Left ventricle myocardium inferior (tissue), 1 donor: ENCODE data around the gene LRP10. TPM values are rescaled to one million over a fixed set of nuclear protein-coding genes. Genes with fewer than 3 reads are reported as not detected.
A peak's percentile ranks its signal among the peaks of the same experiment; 100 is the strongest.

Experiments
- DNase-seq: peaks from one replicate; pipeline ENCODE4 v3.0.0-alpha.2; 2020
- H3K27ac ChIP-seq: fragments of 200-600 bp; replicated peaks from 2 replicates; pipeline ENCODE4 v1.8.0; 2021
- H3K27me3 ChIP-seq: fragments of 200-600 bp; 2 replicates; pipeline ENCODE4 v1.8.0; 2021; ENCODE audit warnings: low read depth
- H3K36me3 ChIP-seq: fragments of 200-600 bp; 2 replicates; pipeline ENCODE4 v1.8.0; 2021
- H3K4me1 ChIP-seq: fragments of 200-600 bp; 2 replicates; pipeline ENCODE4 v1.8.0; 2021
- H3K4me3 ChIP-seq: fragments of 200-600 bp; 2 replicates; pipeline ENCODE4 v1.8.0; 2021; ENCODE audit warnings: mild to moderate bottlenecking, moderate library complexity
- H3K9me3 ChIP-seq: fragments of 200-600 bp; replicated peaks from 2 replicates; pipeline ENCODE4 v1.8.0; 2021
- intact Hi-C: fragments of 100-400 bp; cut with micrococcal nuclease; formaldehyde crosslinking; loops from one replicate; pipeline ENCODE4 v1.11.0; 2022
- total RNA-seq: library from RNA; stranded (reverse); fragmentation: NEBNext Ultra II Directional; extraction: Animal tissue kit (Norgen Biotek cat#: 25700); gene quantifications from one replicate; pipeline ENCODE4 v1.2.1, GENCODE V29; 2021
- TF ChIP-seq, protein P1 (sequence below): fragments of 200-600 bp; IDR thresholded peaks from 2 replicates; pipeline ENCODE4 v1.8.0; 2021; ENCODE audit warnings: antibody characterized with exemption, mild to moderate bottlenecking, borderline replicate concordance
- donor health status: DM: no; HTN: yes; CAD: no; lungs with severe emphysema.

Gene LRP10
- total RNA-seq, 1 donor from 2014 or later: 48.3 TPM

DNA sequence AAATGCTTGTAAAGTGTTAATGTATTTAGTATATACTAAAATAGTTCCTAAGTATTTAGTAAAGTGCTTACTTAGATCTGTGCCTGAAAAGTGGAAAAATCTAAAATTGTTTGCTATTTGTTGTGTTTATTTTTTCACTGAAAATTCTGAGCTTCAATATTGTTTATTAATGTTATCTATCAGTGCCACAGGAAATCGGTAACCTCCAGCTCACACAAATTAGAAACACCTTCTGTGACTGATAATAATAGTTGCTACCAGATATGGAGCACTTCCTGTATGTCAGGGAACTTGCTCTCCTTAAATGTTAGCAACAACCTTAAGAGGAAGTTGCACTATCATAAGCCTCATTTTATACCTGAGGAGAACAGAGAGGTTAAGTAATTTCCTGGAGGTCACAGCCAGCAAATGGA, 723 bp upstream of the LRP10 start:
- DNase-seq: no peak
- Histone ChIP-seq H3K27ac (peak overlapping the region; percentile 99), H3K27me3 (no peaks in the 10 kb centered on the region), H3K36me3 (peaks cover 28% of the 10 kb centered on the region), H3K4me1 (peaks cover 44% of the 10 kb centered on the region), H3K9me3 (no peaks in the 10 kb centered on the region), H3K4me3 (peak overlapping the region; percentile 97)
- intact Hi-C loops: no loop called here
- TF ChIP-seq, protein P1, sequence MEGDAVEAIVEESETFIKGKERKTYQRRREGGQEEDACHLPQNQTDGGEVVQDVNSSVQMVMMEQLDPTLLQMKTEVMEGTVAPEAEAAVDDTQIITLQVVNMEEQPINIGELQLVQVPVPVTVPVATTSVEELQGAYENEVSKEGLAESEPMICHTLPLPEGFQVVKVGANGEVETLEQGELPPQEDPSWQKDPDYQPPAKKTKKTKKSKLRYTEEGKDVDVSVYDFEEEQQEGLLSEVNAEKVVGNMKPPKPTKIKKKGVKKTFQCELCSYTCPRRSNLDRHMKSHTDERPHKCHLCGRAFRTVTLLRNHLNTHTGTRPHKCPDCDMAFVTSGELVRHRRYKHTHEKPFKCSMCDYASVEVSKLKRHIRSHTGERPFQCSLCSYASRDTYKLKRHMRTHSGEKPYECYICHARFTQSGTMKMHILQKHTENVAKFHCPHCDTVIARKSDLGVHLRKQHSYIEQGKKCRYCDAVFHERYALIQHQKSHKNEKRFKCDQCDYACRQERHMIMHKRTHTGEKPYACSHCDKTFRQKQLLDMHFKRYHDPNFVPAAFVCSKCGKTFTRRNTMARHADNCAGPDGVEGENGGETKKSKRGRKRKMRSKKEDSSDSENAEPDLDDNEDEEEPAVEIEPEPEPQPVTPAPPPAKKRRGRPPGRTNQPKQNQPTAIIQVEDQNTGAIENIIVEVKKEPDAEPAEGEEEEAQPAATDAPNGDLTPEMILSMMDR: no peak

DNA sequence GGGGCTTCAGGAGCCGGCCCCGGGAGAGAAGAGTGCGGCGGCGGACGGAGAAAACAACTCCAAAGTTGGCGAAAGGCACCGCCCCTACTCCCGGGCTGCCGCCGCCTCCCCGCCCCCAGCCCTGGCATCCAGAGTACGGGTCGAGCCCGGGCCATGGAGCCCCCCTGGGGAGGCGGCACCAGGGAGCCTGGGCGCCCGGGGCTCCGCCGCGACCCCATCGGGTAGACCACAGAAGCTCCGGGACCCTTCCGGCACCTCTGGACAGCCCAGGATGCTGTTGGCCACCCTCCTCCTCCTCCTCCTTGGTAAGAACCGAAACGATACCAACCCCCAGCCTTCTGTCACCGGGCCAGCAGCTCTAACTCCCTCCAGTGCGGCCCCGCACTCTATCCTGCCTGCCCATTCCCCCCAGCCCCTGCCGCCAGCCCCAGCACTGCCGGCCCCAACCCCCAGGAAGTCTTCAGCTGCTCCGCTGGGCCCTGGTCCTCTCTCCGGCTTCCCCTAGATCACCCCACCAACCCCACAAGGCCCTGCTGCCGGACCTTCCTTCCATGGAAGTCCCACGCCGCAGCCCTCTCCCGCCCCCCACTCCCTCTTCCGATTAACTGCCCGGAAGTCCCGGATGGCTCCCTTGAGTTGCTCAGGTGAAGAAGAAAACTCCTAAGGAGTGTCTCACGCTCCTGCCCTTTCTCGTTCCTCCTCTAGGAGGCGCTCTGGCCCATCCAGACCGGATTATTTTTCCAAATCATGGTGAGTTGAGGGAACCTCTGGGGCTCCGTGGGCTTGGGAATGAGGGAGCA, 693 bp downstream of the LRP10 start:
- intact Hi-C loops: no loop called here
- Histone ChIP-seq H3K4me3 (peak overlapping the region; percentile 97), H3K27me3 (no peaks in the 10 kb centered on the region), H3K9me3 (no peaks in the 10 kb centered on the region), H3K27ac (peak overlapping the region; percentile 99), H3K4me1 (peaks cover 52% of the 10 kb centered on the region), H3K36me3 (peaks cover 42% of the 10 kb centered on the region)
- TF ChIP-seq, protein P1: peak; percentile 91
- DNase-seq: peak; percentile 75

DNA sequence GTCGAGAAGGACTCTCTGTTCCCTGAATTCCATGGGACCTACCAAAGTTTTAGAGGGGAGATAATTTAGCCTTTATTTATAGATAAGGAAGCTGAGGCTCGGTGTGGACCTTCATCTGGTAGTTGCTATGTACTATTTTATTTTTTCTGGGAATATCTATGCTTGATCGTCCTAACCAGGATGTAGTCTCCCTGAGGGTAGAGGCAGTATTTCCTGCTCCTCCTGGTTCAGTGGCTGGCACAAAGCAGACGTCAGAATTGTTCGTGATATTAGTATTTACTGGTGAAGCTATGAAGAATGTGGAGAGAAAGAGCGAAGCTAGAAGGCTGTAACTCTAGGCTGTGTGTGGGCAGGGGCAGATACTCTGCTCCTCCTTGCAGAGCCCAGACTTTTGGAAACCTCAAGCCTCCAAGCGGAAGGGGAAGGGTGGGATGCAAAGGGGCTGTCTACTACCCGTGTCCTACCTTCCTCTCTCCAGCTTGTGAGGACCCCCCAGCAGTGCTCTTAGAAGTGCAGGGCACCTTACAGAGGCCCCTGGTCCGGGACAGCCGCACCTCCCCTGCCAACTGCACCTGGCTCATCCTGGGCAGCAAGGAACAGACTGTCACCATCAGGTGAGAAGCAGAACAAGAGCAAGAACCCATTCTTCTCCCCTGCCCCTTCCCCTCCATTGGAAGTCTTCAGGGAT, 1.4 kb downstream of the LRP10 start:
- TF ChIP-seq, protein P1: peak; percentile 12
- peaks cover 50% of the 10 kb centered on the region for H3K36me3 ChIP-seq
- H3K27me3 ChIP-seq: no peaks in the 10 kb centered on the region
- peaks cover 52% of the 10 kb centered on the region for H3K4me1 ChIP-seq
- peak overlapping the region; percentile 99 for H3K27ac ChIP-seq
- no peaks in the 10 kb centered on the region for H3K9me3 ChIP-seq
- H3K4me3 ChIP-seq: peak overlapping the region; percentile 97
- DNase-seq: no peak
- intact Hi-C loops: no loop called here

DNA sequence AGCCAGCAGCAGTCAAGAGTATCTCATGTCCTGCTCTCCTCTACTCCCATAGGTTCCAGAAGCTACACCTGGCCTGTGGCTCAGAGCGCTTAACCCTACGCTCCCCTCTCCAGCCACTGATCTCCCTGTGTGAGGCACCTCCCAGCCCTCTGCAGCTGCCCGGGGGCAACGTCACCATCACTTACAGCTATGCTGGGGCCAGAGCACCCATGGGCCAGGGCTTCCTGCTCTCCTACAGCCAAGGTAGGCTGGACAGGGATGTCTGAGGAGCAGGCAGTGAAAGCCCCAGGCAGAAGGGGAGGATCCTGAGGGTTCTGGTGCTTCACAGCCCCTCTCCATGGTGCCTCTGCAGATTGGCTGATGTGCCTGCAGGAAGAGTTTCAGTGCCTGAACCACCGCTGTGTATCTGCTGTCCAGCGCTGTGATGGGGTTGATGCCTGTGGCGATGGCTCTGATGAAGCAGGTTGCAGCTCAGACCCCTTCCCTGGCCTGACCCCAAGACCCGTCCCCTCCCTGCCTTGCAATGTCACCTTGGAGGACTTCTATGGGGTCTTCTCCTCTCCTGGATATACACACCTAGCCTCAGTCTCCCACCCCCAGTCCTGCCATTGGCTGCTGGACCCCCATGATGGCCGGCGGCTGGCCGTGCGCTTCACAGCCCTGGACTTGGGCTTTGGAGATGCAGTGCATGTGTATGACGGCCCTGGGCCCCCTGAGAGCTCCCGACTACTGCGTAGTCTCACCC, 3.6 kb downstream of the LRP10 start:
- no peak overlapping the region for H3K27ac ChIP-seq
- no peak overlapping the region for H3K4me3 ChIP-seq
- no peak for DNase-seq
- no peaks in the 10 kb centered on the region for H3K9me3 ChIP-seq
- TF ChIP-seq, protein P1: no peak
- H3K36me3 ChIP-seq: peaks cover 63% of the 10 kb centered on the region
- H3K27me3 ChIP-seq: no peaks in the 10 kb centered on the region
- intact Hi-C loops: no loop called here
- peaks cover 49% of the 10 kb centered on the region for H3K4me1 ChIP-seq

DNA sequence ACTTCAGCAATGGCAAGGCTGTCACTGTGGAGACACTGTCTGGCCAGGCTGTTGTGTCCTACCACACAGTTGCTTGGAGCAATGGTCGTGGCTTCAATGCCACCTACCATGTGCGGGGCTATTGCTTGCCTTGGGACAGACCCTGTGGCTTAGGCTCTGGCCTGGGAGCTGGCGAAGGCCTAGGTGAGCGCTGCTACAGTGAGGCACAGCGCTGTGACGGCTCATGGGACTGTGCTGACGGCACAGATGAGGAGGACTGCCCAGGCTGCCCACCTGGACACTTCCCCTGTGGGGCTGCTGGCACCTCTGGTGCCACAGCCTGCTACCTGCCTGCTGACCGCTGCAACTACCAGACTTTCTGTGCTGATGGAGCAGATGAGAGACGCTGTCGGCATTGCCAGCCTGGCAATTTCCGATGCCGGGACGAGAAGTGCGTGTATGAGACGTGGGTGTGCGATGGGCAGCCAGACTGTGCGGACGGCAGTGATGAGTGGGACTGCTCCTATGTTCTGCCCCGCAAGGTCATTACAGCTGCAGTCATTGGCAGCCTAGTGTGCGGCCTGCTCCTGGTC, 4.3 kb downstream of the LRP10 start:
- peaks cover 43% of the 10 kb centered on the region for H3K4me1 ChIP-seq
- intact Hi-C loops: no loop called here
- no peak overlapping the region for H3K27ac ChIP-seq
- DNase-seq: no peak
- H3K4me3 ChIP-seq: no peak overlapping the region
- no peaks in the 10 kb centered on the region for H3K27me3 ChIP-seq
- H3K9me3 ChIP-seq: no peaks in the 10 kb centered on the region
- TF ChIP-seq, protein P1: no peak
- H3K36me3 ChIP-seq: peaks cover 63% of the 10 kb centered on the region
